Globus pallidus (tissue), 1 donor: ENCODE data around the gene ERC1.
"Not testable (repeated sequence)": the region's sequence is repeated elsewhere in the genome, so short reads cannot be mapped to it uniquely, and the experiment has no call there.

ENCODE experiments used
- DNase-seq: peaks from one replicate; pipeline ENCODE4 v3.0.0-alpha.2; 2015; ENCODE audit warnings: low spot score

ERC1 gene

DNA sequence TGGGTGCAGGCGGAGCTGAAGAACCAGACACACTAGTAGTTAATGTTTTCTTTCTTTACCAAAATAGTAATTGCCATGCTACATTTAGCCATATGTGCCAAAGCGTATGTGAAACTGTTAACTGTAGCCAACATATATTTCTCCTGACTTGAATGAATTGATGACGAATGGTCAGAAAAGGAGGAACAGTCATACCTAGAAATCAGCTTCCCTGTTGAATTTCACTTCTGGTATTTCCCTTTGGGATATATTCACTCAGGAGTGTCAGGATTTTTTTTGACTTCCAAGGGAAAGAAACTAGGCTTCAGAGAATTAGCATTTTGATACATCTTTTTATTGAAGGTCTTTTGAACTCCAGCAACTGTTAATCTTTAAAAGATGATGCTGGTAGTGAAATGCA lies 87.0 kb downstream of the ERC1 start:
- no peak for DNase-seq

DNA sequence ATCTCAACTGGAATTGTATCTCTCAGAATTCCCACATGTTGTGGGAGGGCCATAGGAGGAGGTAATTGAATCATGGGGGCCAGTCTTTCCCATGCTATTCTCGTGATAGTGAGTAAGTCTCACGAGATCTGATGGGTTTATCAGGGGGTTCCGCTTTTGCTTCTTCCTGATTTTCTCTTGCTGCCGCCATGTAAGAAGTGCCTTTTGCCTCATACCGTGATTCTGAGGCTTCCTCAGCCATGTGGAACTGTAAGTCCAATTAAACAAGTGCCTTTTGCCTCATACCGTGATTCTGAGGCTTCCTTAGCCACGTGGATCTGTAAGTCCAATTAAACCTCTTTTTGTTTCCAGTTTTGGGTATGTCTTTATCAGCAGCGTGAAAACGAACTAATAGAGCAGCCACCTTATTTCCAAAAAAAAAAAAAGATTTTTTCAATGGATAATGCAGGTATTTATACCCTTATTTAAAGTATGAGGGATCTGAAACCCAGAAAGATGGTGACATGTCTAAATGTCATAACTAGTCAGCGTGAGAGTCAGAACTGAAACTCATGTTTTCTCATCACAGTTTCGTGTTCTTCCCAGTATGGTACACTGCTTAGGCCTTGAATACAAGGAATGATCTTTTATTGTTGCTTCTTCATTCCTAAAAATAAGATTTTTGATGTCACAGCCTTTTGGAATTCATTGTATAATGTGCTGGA lies 89.6 kb downstream of the ERC1 start:
- no peak for DNase-seq

DNA sequence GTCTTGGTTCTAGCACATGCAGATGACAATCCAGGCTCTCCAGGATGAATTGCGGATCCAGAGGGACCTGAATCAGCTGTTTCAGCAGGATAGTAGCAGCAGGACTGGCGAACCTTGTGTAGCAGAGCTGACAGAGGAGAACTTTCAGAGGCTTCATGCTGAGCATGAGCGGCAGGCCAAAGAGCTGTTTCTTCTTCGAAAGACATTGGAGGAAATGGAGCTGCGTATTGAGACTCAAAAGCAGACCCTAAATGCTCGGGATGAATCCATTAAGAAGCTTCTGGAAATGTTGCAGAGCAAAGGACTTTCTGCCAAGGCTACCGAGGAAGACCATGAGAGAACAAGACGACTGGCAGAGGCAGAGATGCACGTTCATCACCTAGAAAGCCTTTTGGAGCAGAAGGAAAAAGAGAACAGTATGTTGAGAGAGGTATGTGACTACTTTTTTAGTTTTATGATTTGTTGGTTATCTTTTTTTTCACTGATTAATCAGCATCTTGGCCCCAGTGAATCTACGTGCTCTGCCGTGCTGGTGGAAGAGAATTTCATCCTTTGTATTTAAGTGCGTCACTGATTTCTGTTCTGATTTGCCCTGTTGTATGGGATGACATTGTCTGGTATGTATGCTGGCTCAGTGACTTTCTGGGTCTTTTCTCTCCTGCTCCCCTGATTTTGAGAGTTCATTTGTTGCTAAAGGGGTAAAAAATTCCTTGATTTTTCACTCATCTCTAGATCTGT lies 92.3 kb downstream of the ERC1 start:
- DNase-seq = peak; percentile 35

DNA sequence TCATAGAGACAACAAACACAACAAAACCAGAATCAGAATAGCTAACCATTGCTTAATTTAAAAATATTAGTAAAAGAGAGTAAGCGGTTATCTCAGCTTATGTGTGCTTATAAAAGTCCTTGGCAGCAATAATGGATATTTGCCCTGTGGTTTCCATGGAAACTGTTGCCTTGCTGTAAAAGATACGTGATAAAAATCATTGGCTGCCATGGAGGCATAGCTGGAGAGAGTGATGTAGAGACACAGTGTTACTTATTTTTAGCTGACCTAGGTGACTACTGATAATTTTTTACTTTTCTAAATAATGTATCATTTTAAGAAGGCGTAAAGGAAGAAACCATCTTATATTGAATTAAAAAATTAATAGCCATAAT lies 92.9 kb downstream of the ERC1 start:
- peak; percentile 29 for DNase-seq

DNA sequence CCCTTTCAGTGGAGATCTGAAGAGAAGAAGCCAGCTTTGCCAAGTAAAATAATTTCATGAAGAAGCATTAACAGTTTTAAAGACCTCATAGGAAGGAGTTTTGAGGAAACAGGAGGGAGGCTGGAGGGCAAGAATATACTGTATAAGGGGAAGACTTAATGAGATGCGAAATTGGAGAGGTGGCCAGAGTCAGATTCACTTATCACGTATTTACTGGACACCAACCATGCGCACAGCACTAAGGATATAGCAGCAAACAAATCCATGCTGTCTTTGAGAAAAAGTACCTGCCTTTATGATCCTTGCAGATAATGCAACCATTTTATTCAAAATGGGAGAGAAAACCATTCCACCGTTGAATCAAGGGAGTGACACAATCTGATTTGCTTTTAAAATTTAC lies 100.3 kb downstream of the ERC1 start:
- no peak for DNase-seq

DNA sequence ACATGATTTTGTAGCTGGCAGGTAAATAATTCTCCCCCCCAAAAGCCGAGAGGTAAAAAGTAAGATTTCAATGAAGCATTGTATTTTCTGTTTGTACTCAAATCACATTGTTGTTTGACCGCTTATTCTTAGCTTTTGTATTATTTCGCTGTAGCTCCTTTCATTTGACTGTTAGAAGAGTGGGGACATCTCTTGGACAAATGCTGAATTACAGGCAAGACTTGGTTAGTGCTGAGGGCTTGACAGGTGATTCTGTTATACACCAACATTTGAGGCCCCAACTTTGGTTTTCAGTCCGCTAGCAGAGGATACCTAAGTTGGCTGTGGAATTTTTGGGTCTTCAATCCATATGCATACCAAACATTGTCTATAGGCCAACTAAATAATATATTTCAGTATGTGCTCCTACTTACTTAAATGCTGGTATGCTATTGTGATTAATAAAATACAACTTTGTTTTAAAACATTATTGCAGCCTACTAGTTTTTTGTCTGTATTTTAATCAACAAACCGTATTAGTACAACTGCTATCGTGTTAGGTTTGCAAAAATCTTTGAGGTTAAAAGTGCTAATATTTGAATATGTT lies 102.2 kb downstream of the ERC1 start:
- peak; percentile 61 for DNase-seq

DNA sequence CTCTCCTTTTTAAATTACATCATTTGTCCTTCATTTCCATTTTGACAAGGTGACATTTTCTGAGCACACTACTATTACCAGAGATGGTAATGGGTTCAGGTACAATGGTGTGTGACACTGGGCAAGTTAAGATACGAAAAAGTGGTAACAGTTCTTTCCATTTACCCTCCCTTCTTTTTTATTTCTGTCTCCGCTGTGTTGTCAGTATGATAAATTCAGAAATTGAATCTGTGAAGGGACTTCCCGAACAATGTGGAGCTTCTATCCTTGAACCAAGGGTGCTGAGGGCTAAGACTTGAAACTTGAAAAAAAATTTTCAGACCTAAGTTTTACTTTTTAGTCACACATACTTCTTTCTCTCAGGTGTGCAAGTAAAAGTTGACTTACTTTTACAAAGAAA lies 103.7 kb downstream of the ERC1 start:
- no peak for DNase-seq

DNA sequence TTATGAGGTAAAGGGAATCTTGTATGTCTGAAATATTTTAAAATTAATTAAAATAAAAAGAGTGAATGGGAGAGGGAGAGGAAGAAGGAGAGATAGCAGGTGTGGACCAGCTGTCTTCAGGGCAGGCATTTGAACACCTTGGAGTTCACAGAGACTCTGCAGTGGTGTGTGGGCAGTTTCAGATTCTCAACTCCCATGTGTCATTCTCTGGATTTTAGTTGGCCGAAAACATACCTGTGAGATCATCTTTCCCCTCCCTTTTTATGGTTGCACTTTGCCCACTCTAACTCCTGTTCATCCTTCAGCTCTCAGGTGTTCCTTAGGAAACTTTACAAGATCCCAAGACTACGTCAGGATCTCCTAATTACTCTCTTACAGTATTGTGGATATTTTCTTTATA lies 108.1 kb downstream of the ERC1 start:
- DNase-seq = no peak

DNA sequence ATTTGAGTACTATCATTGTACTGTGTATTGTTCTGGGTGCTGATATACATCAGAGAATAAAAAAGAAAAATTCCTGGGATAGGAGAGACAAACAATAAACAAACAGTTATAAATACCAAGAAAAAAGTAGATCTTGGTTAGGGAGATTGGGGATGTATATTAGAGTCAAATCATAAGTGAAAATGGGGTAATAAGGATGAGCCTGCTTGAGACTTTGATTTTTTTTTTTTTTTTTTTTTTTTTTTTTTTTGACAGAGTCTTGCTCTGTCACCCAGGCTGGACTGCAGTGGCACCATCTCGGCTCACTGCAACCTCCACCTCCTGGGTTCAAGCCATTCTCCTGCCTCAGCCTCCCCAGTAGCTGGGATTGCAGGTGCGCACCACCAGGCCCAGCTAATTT lies 108.6 kb downstream of the ERC1 start:
- not testable (repeated sequence) for DNase-seq

DNA sequence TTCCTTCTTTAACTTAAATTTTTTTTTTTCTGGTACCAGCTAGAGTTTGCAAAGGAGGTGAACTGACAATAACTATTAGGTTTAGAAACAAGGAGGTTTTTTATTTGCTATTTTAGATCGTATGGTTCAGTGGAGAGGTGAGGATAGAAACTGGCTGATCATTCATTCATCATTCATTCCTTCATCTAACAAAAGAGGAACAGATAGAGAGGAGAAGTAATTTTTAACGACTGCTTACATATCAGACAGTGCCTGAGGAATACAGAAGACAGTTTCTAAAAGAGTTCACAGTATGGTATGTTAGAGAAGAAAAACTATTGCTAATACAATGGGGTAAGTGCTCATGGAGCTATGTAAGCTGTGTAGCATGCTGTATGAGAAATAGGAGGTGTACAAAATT lies 111.1 kb downstream of the ERC1 start:
- no peak for DNase-seq

DNA sequence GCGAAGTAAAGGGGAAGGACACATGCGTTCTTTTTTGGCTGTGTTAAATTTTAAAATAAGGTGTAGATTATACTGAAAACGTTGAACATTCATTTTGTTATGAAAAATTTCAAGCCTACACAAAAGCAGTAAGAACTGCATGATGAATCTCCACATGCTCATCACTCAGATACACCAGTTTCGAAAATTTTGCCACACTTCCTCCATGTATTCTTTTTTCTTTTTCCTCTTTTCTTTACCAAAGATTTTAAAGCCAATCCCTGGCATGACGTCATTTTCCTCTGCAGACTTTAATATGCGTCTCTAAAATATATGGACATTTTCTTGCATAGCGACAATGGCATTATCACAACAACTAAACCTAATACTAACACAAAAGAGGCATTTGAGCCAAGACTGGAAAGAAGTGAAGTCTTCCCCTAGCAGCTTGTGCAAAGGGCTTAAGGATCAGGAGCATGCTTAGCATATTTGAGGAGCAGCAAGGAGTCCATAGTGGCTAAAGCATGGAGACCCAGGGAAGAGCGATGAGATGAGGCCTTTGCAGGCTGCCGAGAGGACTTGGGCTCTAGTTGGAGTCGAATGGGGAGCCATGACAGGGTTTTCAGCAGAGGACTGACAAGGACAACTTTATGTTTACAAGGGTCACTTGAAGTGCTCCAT lies 111.9 kb downstream of the ERC1 start:
- DNase-seq = no peak

DNA sequence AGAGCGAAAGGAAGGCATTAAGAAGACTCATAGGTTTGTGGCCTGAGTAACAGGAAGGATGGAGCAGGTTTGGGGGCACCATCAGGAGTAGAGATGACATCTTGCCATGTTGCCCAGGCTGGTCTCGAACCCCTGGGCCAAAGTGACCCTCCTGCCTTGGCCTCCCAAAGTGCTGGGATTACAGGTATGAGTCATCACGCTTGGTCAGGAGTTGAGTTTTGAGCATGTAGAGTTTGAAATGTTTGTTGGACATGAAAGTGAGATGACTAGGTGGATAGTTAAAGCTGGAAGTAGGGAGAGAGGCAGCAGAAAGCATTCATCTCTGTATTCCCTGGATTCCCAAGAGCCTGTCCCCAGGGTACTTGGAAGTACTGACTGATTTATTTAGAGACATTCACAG lies 112.6 kb downstream of the ERC1 start:
- DNase-seq = no peak

DNA sequence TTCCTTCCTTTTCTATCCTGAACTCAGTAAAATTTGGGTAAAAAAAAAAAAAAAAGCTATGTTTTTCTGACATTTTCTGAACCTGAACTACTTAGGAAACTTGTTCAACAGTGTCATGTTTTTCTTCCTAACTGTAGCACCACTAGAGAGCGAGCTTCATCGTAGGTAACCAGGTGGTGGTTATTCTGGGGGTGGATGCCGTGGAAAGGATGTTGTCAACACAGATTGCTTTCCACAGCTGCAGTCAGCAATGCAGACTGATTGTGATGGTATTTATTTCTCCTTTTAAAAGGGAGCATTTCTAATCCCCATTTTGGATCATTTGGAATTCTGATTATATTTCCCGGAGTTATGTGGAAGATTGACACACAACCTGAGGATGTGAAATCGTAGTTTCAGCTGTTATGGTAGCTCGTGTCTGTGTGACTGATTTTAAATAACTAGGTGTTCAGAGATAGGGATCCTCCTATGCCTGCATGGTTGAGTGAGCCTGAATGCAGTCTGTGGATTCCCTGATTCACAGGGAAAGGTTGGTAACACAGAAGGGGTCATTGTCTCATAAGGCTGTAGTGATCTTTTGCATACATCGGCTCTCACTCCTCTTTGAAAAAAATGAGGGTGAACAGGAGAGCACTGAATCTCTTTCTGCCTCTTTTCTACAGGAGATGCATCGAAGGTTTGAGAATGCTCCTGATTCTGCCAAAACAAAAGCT lies 113.2 kb downstream of the ERC1 start:
- no peak for DNase-seq

DNA sequence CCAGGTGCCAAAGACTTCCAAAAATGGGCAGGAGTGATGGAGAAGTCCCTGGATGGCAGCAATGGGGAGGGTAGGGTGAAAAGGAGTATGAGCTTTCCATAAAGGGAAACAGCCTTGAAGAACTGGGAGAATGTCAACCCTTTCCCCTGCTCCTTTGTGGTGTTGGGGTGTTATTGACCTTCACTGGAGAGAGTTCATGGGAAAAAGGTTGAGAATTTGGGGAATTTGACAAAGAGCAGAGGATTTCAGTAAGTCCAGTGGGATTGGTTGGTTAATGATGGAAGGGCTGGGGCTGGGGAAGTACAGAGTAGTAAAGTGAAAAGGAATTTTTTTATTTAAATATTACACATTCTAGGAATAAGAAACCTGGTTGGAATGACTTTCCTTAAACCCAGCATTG lies 116.6 kb downstream of the ERC1 start:
- no peak for DNase-seq

DNA sequence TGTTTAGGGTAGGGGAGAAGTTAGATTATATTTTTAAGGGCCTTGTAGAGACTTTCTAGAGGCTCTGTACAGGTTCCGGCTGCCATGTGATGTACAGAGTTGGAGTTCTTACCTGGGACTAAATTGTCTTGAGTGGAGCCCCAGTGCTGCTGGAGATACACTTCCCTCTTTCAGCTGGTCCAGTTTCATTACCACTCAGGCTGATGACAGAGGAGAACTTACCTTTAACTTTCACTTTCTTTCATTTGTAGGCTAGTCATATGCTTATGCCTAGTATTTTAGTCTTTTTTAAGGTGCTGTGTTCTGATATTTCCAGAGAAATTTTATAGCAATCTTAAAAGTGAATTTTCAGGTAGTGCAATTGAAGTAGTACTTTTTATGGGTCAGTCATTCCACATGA lies 117.3 kb downstream of the ERC1 start:
- no peak for DNase-seq

DNA sequence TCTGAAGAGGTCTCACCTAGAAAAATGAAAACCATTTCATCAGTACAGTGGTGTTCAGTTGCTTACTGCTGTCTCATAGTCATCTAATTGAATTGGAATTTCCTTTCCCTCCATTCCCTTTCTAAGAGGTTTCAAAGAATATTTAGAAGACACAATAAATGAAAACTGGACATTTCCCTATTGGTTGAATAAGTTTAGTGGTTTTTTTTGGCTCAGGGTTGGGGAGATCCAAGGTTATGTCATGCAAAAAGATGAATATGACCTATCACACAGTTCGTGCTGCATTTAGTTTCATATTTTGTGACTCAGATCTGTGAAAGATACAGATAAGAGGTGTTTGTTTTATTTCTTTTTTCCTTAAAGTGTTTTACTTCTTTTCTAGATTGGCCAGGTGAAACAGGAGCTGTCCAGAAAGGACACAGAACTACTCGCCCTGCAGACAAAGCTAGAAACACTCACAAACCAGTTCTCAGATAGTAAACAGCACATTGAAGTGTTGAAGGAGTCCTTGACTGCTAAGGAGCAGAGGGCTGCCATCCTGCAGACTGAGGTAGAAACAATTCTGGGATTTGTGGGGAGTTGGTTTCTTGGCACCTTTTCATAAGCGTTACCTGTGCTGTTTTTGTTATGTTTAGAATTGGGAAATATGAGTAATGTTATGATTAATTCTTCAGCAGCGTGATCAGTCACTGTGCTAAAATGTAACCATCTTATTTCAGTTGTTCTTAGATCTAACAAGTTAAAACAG lies 124.6 kb downstream of the ERC1 start:
- DNase-seq = no peak

DNA sequence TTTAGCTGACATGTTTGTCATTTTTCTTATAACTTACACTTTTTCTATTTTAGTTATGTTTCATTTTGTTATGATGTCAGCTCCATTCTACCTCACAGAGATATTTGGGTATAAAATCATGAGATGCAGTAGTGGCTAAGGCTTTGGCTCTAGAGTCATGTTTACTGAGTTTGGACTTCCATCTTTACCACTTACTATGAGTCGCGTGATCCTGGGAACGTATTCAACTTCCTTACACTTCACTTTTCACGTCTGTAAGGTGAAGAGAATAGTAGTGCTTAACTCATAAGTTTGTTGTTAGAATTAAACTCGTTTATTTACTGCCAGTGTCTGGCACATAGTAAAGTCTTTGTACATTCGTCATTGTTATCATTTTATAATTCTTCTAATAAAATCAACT lies 126.3 kb downstream of the ERC1 start:
- DNase-seq = no peak

DNA sequence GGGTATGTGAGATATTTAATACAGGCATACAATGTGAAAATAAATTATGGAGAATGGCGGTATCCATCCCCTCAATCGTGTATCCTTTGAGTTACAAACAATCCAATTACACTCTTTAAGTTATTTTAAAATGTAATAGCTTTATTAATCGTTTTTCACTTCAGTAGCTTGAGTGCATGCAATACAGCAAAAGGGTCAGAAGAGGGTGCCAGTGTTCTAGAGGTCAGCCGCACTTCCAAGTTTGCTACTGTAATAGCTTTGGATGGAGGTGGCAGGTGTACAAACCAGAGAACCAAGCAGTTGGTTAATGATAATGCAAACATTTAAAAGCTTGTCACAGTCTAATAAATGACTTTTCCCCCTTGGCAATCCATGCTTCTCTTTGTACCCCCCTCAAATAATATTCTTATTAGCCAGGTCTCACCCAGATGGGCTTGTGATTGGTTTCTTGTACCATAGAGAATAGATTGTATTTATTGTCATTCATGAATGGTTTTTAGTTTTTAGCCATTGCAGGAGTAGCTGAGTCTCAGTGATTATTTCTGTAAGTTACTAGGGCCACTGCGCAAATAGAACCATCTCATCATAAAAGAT lies 127.0 kb downstream of the ERC1 start:
- peak; percentile 60 for DNase-seq

DNA sequence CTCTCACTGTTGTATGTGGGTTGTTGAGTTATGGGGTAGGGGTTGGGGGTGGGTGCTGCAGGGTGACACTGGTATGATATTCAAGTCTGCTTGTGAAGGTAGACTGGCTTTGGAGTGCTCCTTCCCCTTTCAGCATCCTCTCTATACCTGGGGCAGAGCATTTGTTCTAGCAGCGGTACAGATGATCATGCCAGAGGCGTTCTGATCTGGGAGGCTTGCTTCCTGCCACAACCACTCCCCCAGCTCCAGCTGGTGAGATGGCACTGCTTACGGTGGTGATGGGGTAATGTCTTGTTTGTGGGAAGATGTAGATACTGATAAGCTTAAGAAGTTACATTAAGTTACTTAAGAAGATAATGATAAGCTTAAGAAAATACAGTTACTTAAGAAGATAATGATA lies 131.8 kb downstream of the ERC1 start:
- DNase-seq = no peak

DNA sequence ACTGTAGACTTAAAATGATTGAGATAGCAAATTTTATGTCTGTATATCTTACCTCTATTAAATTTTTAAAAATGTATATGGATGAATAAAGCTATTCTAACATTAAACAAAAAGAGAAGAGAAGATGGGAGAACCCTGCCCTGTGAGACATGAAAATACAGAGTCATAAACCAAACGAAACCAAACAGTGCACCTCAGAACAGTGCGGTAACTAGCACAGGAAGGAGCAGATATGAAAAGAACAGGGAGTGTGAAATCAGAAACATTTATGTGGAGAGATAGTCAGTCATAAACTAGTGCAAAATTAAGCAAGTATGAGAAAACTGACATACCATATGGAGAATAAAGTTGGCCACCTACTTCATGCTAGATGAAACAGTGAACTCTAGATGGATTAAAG lies 135.1 kb downstream of the ERC1 start:
- DNase-seq = no peak

DNA sequence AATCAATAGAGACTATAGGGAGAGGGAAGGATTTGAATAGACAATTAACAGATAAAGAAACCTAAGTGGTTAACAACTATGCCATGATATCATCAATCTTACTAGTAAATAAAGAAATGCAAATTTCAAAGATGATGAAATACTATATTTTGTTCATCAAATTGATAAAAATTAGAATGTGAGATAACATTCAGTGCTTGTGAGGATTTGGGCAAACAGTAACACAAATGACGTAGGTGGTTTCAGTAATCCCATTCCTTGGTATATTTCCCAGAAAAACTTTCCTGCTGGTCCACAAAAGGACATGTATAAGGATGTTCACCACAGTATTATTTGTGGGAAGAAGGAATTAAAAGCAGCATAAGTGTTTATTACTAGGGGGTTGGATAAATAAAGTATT lies 136.0 kb downstream of the ERC1 start:
- DNase-seq = no peak
